GM18870 (cell line): Measurements from ENCODE around the gene FOXN4.

Experiments
- ATAC-seq: cut with Tn5 transposase; IDR thresholded peaks from one replicate; pipeline ENCODE4 v1.9.1; 2021; ENCODE audit warnings: moderate library complexity; ENCODE audit not compliant: unreplicated experiment

FOXN4 gene

GRCh38 chr12:109261087-109261486 lies 48.0 kb downstream of the FOXN4 start:
- ATAC-seq = no peak

GRCh38 chr12:109259545-109259895 lies 49.6 kb downstream of the FOXN4 start:
- no peak for ATAC-seq

GRCh38 chr12:109258607-109259544 lies 50.2 kb downstream of the FOXN4 start:
- no peak for ATAC-seq

- no peak for ATAC-seq
Observed at GRCh38 chr12:109258201-109258600, 50.9 kb downstream of the FOXN4 start.

GRCh38 chr12:109256011-109256410 lies 53.1 kb downstream of the FOXN4 start:
- no peak for ATAC-seq

- ATAC-seq = no peak
Observed at GRCh38 chr12:109255377-109255776, 53.7 kb downstream of the FOXN4 start.

GRCh38 chr12:109253913-109254544 lies 55.1 kb downstream of the FOXN4 start:
- no peak for ATAC-seq

GRCh38 chr12:109252799-109253198 lies 56.3 kb downstream of the FOXN4 start:
- no peak for ATAC-seq

GRCh38 chr12:109250523-109250922 lies 58.6 kb downstream of the FOXN4 start:
- no peak for ATAC-seq

- ATAC-seq = no peak
Observed at GRCh38 chr12:109247831-109248654, 61.0 kb downstream of the FOXN4 start.

- ATAC-seq = no peak
Observed at GRCh38 chr12:109246221-109246620, 62.9 kb downstream of the FOXN4 start.

GRCh38 chr12:109244073-109244472 lies 65.0 kb downstream of the FOXN4 start:
- no peak for ATAC-seq

GRCh38 chr12:109241936-109242335 lies 67.1 kb downstream of the FOXN4 start:
- ATAC-seq = no peak

GRCh38 chr12:109240365-109240764 lies 68.7 kb downstream of the FOXN4 start:
- no peak for ATAC-seq

GRCh38 chr12:109239691-109240090 lies 69.4 kb downstream of the FOXN4 start:
- no peak for ATAC-seq

GRCh38 chr12:109239179-109239578 lies 69.9 kb downstream of the FOXN4 start:
- ATAC-seq = no peak

- no peak for ATAC-seq
Observed at GRCh38 chr12:109236257-109236656, 72.8 kb downstream of the FOXN4 start.

GRCh38 chr12:109234012-109234411 lies 75.1 kb downstream of the FOXN4 start:
- ATAC-seq = no peak

GRCh38 chr12:109232731-109233130 lies 76.4 kb downstream of the FOXN4 start:
- no peak for ATAC-seq

GRCh38 chr12:109230193-109230592 lies 78.9 kb downstream of the FOXN4 start:
- ATAC-seq = no peak

GRCh38 chr12:109228664-109229063 lies 80.4 kb downstream of the FOXN4 start:
- no peak for ATAC-seq
